A673 (cell line): ENCODE measurements around the gene THBS1. TPM values are rescaled to one million over a fixed set of nuclear protein-coding genes. Genes with fewer than 3 reads are reported as not detected.

ENCODE experiments used
- BruUV-seq: library from RNA; stranded (reverse); fragments of 400-500 nt; replicated peaks from 2 replicates; lab custom pipeline; 2021; lab: Mats Ljungman, UMichigan
- CTCF ChIA-PET: fragments of 300-600 bp; sonication (Branson Sonifier 250); formaldehyde crosslinking; loops from one replicate; lab custom pipeline; 2022; ENCODE audit warnings: antibody characterized with exemption; lab: Charles Lee
- POLR2A ChIA-PET: fragments of 300-600 bp; sonication (Branson Sonifier 250); formaldehyde crosslinking; loops from one replicate; lab custom pipeline; 2022; ENCODE audit warnings: antibody characterized with exemption; ENCODE audit not compliant: low non-redundant PET; lab: Charles Lee
- DNase-seq: peaks from one replicate; pipeline ENCODE4 v3.0.0-alpha.2; 2015; ENCODE audit warnings: low spot score
- H3K27ac ChIP-seq: fragments of 200-600 bp; sonication (generic); 2 replicates; pipeline ENCODE4 v1.5.1; 2016; ENCODE audit warnings: mixed run types, low read depth, mild to moderate bottlenecking, mixed read lengths, antibody characterized with exemption, low read length; ENCODE audit not compliant: poor library complexity, severe bottlenecking
- H3K27me3 ChIP-seq: fragments of 200-600 bp; sonication (generic); replicated peaks from 2 replicates; pipeline ENCODE4 v1.6.1; 2017; ENCODE audit warnings: mixed run types, low read depth, mild to moderate bottlenecking, mixed read lengths, antibody characterized with exemption, low read length; ENCODE audit not compliant: insufficient read depth, poor library complexity
- H3K36me3 ChIP-seq: fragments of 200-600 bp; sonication (generic); 2 replicates; pipeline ENCODE4 v1.6.1; 2016; ENCODE audit warnings: mixed run types, mild to moderate bottlenecking, mixed read lengths, antibody characterized with exemption, low read length; ENCODE audit not compliant: insufficient read depth, poor library complexity, severe bottlenecking
- H3K4me1 ChIP-seq: fragments of 200-600 bp; sonication (generic); 2 replicates; pipeline ENCODE4 v1.6.1; 2017; ENCODE audit warnings: mixed run types, mild to moderate bottlenecking, mixed read lengths, antibody characterized with exemption, low read length; ENCODE audit not compliant: insufficient read depth, poor library complexity, severe bottlenecking
- H3K4me3 ChIP-seq: fragments of 200-600 bp; sonication (generic); 2 replicates; pipeline ENCODE4 v1.5.1; 2016; ENCODE audit warnings: low read depth, mixed run types, mild to moderate bottlenecking, mixed read lengths, low read length; ENCODE audit not compliant: poor library complexity, severe bottlenecking
- H3K9me3 ChIP-seq: fragments of 200-600 bp; sonication (generic); 2 replicates; pipeline ENCODE4 v1.6.1; 2016; ENCODE audit warnings: mixed run types, low read depth, mild to moderate bottlenecking, mixed read lengths, antibody characterized with exemption, low read length; ENCODE audit not compliant: poor library complexity, severe bottlenecking
- CTCF ChIP-seq: fragments of 300-800, 200-600 bp; sonication (generic); conservative IDR thresholded peaks from 2 replicates; pipeline ENCODE4 v1.5.1; 2017; ENCODE audit warnings: low read depth, mild to moderate bottlenecking, antibody characterized with exemption, low read length, moderate library complexity, mixed read lengths
- EZH2 ChIP-seq: fragments of 200-600 bp; sonication (generic); IDR thresholded peaks from 2 replicates; pipeline ENCODE4 v1.6.1; 2017; ENCODE audit warnings: borderline replicate concordance, low read depth, mild to moderate bottlenecking, mixed read lengths, antibody characterized with exemption, low read length; ENCODE audit not compliant: poor library complexity, severe bottlenecking
- intact Hi-C: fragments of 100-400 bp; cut with micrococcal nuclease; formaldehyde crosslinking; loops from one replicate; pipeline ENCODE4 v1.10.0; 2022; ENCODE audit not compliant: unreplicated experiment
- total RNA-seq: library from RNA; stranded (reverse); gene quantifications from 2 replicates; pipeline ENCODE4 v1.2.3, GENCODE V29; 2021

The THBS1 gene
- total RNA-seq, 1 experiment from 2014 or later, result 0.80 TPM

- TF ChIP-seq EZH2, result no peak
- no peak for TF ChIP-seq CTCF
- Histone ChIP-seq H3K36me3 (no peaks in the 10 kb centered on the region), H3K4me3 (no peak overlapping the region), H3K27me3 (no peaks in the 10 kb centered on the region), H3K27ac (no peak overlapping the region), H3K4me1 (no peaks in the 10 kb centered on the region), H3K9me3 (no peaks in the 10 kb centered on the region)
- no peak for DNase-seq
- CTCF ChIA-PET, result no interaction called here
- BruUV-seq, result no TSS peak
- intact Hi-C loops, result no loop called here
- POLR2A ChIA-PET, result no interaction called here
Observed at GRCh38 chr15:39609166-39609916, 28.5 kb downstream of the THBS1 start.

- H3K9me3 ChIP-seq, result no peaks in the 10 kb centered on the region
- no peak overlapping the region for H3K27ac ChIP-seq
- BruUV-seq, result no TSS peak
- TF ChIP-seq CTCF, result no peak
- no peak for TF ChIP-seq EZH2
- no peaks in the 10 kb centered on the region for H3K4me1 ChIP-seq
- no peaks in the 10 kb centered on the region for H3K36me3 ChIP-seq
- no peak overlapping the region for H3K4me3 ChIP-seq
- intact Hi-C loops, result no loop called here
- ChIA-PET POLR2A (no interaction called here), CTCF (no interaction called here)
- no peaks in the 10 kb centered on the region for H3K27me3 ChIP-seq
- no peak for DNase-seq
Observed at GRCh38 chr15:39610665-39611064, 29.8 kb downstream of the THBS1 start.

- intact Hi-C loops, result no loop called here
- Histone ChIP-seq H3K36me3 (no peaks in the 10 kb centered on the region), H3K4me3 (no peak overlapping the region), H3K27ac (no peak overlapping the region), H3K9me3 (no peaks in the 10 kb centered on the region), H3K27me3 (no peaks in the 10 kb centered on the region), H3K4me1 (no peaks in the 10 kb centered on the region)
- BruUV-seq, result no TSS peak
- TF ChIP-seq EZH2, result no peak
- DNase-seq, result no peak
- CTCF ChIA-PET, result no interaction called here
- POLR2A ChIA-PET, result no interaction called here
Observed at GRCh38 chr15:39613271-39613670, 32.4 kb downstream of the THBS1 start.

GRCh38 chr15:39613861-39614260 is 33.0 kb downstream of the THBS1 start:
- TF ChIP-seq CTCF (no peak), EZH2 (no peak)
- DNase-seq, result no peak
- Histone ChIP-seq H3K27ac (no peak overlapping the region), H3K4me1 (no peaks in the 10 kb centered on the region), H3K36me3 (no peaks in the 10 kb centered on the region), H3K9me3 (no peaks in the 10 kb centered on the region), H3K27me3 (no peaks in the 10 kb centered on the region), H3K4me3 (no peak overlapping the region)
- no TSS peak for BruUV-seq
- ChIA-PET POLR2A (no interaction called here), CTCF (no interaction called here)
- intact Hi-C loops, result no loop called here
